ENCODE measurements around the gene LRP1-AS.
A peak's percentile ranks its signal among the peaks of the same experiment; 100 is the strongest.
"Not testable (repeated sequence)": the region's sequence is repeated elsewhere in the genome, so short reads cannot be mapped to it uniquely, and the experiment has no call there.

The LRP1-AS gene

DNA sequence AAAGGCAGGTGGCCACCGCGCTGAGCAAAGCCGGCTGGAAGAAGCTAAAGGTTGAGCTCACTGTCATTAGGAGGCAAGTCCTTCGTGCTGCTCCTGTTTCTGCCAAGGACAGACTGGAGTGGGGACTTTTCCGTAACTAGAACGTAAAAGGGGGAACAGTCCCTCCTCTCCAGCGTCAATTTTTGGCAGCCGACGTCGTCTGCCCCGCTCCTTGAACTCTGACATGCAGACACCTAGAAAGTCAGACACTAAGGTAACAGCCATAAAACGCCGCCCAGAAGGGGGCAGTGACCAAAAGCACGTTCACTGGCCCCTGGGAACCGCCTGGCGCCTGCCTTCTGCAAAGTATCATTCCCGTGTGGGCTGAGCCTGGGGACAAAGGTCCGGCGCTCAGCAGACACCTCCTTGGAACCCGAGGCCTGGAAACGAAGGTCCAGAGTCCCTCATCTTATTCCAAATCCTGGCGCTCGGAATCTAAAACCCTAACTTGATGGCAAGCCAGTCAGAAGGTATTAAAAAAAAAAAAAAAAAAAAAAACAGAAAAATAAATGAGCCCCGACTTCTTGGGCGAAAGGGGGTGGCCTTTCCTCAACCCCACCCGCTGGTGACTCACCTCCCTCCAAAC is 20.2 kb downstream of the LRP1-AS start:
- DNase-seq = peak in 4 of 10 donors; percentile 42 to 88 (median 64)
- intact Hi-C loops (cut with DNase I) = loop anchor here (5.0 kb wide), 1 partner anchor 110 kb away; a partner anchor contains a TSS

DNA sequence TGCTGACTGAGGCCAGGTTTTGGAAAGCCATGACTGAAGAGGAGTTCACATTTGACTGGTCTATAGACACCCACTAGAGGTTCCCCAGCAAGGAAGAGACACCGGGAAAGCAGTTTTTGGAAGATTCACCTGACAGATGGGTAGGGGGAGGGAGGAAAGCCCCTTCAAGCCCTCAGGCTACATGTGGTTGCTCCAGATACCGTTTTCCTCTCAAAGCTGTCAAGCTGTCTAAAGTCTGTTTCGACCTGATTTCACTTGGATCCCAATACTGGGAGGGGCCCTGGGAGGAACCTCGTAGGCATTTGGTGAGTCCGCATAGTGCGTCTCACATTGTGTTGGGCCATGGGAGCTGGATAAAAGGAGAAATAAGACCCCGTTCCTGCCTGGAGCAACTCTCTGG is 20.9 kb downstream of the LRP1-AS start:
- peak in 1 of 10 donors; percentile 33 for DNase-seq
- intact Hi-C loops (cut with DNase I) = loop anchor here (5.0 kb wide), 1 partner anchor 111 kb away; a partner anchor contains a TSS

DNA sequence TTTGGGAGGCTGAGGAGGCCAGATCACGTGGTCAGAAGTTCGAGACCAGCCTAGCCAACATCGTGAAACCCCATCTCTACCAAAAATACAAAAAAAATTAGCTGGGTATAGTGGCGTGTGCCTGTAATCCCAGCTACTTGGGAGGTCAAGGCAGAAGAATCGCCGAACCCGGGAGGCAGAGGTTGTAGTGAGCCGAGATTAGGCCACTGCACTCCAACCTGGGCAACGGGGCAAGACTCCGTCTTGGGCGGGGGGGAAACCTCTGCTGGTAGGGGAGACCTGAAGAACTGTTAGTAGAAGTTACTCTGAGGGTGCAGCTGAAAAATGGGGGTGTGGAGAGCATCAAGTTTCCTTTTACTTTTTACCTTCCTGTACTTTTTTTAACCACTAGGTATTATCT is 21.4 kb downstream of the LRP1-AS start:
- DNase-seq = peak in 1 of 10 donors; percentile 40
- intact Hi-C loops (cut with DNase I) = loop anchor here (5.0 kb wide), 1 partner anchor 111 kb away; a partner anchor contains a TSS

DNA sequence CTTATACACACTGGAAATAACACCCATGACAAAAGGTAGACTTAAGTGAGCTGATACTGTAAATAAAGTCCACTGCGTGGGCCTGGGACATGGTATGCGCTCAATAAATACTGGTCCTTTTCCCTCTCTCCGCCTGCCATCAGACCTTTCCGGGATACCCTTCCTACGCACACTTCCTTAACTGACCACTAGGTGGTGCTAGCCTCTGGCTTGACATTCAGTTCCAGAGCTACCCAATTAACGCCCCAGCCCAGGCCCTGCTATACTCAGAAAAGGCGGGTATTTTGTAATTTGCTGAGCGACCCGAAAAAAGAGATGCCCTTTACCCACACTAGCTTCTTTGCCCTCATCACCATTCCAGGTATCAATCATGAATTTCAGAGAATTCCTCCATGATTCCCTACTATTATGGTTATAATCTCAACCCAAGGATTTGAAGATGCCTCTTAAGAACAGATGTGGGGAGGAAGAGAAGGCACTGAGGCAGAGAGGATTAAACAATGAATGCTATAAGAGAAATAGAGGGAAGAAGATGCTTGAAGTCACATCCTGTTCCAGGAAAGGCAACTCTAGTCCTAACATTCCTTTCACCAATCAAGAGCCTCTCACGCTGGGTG is 23.1 kb downstream of the LRP1-AS start:
- intact Hi-C loops (cut with DNase I) = loop anchor here (1.0 kb wide), 1 partner anchor 59 kb away; no protein-coding TSS in a partner anchor
- peak in 9 of 10 donors; percentile 48 to 94 (median 80) for DNase-seq

DNA sequence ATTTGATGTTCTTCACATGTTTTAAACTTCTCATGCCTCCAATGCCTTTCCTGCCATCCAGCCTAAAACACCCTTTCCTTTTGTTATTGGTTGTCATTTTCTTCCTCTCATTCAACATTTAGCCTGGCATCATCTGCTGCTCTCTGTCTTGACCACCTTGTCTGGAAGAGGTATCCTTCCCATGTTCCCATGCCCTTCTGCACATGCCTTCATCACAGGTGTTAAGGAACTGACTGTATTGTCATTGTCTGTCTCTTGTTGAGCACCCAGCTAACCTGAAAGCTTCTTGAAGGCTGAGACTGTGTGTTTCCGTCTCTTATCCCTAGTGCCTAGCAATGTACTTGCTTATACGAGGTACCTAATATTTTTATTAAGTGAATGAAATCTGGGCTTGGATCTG is 23.6 kb downstream of the LRP1-AS start:
- intact Hi-C loops (cut with DNase I) = loop anchor here (1.0 kb wide), 1 partner anchor 59 kb away; no protein-coding TSS in a partner anchor
- DNase-seq = no peak

DNA sequence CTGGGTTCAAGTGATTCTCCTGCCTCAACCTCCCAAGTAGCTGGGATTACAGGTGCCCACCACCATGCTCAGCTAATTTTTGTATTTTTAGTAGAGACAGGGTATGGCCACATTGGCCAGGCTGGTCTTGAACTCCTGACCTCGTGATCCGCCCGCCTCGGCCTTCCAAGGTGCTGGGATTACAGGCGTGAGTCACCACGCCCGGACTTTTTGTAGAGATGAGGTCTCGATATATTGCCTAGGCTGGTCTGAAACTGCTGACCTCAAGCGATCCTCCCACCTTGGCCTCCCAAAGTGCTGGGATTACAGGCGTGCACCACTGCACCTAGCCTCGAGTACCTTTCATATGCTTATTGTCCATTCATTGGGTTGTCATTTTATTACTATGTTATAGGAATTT is 26.7 kb downstream of the LRP1-AS start:
- intact Hi-C loops (cut with DNase I) = not testable (repeated sequence)
- peak in 1 of 10 donors; percentile 47 for DNase-seq

DNA sequence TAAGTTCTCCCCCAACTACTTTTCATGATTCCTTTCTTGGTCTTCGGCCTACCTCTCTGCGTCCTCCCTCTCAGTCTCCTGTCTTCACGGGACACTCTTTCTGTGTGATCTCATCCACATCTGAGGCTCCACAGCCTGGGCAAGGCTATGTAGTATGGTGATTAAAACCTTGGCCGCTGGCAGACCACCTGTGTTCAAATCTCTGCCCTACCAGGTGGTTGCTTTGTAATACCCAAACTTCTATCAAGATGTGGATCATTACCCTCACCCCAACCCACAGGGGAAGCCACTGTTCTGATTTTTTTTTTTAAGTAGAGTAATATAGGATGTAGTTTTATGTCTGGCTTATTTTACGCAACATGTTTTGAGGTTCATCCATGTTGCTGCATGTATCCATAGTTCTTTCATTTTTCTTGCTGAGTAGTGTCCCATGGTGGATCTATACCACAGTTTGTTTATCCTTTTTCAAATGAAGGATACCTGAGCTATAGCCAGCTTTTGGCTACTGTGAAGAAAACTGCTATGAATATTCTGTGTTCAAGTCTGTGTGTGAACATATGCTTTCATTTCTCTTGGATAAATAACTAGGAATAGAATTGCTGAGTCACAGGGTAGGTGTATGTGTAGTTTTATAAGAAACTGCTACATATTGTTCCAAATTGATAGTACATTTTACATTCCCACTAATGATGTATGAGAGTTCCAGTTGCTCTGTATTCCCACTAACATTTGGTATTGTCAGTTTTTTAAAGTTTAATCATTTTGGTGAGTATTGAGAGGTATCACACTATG is 27.9 kb downstream of the LRP1-AS start:
- DNase-seq = no peak
- intact Hi-C loops (cut with DNase I) = no loop called here

DNA sequence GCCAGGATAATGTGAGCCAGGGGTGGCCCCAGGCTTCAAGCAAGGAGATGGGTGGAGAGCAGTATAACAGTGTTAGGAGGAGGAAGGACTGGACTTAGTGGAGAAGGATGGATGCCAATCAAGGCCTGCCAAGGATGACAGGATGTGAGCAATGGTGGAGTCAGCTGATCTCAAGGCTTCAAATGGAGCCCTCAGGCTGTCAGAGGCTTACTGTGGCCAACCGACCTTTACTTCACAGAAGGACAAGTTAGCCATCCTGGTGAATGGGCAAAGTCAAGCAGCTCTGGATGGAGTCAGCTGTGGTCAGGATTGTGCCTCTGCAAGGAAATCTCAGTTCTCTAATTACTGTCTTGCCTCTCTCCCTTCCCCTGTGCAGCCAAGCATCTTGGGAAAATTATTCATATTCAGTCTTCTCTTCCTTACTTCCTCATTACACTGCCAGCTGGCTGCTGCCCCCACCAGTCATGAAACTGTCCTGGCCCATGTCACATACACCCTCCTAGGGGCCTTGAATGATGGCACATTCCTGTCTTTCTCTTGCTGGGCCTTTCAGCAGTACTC is 28.6 kb downstream of the LRP1-AS start:
- peak in 1 of 10 donors; percentile 49 for DNase-seq
- intact Hi-C loops (cut with DNase I) = no loop called here

DNA sequence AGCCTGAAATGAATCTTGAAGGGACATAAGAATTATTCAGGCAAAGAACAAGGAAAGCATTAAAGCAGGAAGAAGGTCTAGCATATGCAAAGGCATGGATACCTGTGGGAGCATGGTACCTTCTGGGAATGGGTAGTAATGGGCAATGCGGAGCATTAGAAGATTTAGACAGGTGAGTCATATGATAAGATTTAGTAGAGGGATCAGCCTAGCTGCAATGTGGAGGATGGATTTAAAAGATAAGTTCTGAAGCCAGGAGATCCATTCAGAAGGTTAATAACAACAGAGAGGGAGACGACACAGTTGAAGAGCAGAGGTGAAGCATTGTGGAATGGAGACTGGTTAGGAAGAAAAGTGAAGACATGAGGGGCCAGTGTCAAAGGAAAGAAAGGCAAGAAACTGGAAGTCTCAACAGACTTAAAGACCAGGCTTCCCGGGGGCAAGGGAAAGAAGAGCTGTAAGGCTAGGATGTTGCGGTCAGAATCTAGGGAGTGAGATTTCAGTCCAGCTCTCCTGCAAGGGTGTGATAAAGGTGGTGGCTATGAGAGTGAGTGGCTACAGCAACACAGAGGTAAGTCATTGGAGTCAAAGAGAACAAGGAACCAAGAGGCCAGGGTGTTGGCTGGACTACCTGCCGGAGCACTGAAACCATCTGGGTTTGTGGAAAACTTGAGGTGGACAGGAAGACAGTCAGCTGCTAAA is 30.7 kb downstream of the LRP1-AS start:
- intact Hi-C loops (cut with DNase I) = no loop called here
- DNase-seq = no peak

DNA sequence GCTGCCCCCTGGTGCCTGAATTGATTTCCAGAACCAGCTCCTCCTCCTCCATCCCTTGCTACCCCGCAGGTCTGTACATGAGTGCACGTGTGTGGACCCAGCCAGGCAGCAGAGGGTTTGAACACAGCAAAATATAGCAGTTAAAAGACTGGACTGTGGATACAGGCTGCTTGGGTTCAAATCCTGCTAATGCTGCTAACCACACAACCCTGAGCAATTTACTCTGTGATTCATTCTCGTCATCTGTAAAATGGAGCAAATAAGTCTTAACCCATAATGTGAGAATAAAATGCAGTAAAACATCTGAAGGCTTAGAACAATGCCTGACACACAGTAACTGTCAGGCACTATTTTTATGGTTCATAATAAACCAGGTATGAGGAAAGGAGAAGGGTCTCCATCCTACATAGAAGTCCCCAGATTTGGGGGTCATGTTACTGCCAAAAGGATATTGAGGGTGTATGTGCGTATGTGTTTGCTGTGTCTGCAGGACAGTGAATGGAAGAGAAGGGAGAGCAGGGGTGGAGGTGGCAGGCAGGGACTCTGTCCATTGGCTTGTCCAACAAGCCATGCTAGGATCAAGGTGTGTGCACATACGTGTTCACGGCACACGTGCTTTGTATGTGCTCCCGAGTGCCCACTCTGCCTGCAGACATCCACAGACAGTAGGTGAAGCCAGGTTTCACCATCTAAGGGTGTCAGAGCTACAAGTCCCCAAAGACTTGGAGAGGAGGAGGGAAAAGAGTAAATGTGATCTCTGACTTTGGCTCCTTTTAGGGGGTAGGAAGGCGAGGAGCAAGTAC is 34.7 kb downstream of the LRP1-AS start:
- intact Hi-C loops (cut with DNase I) = loop anchor here (1.0 kb wide), 2 partner anchors 43 to 105 kb away; no protein-coding TSS in a partner anchor
- DNase-seq = peak in 8 of 10 donors; percentile 70 to 97 (median 84)

DNA sequence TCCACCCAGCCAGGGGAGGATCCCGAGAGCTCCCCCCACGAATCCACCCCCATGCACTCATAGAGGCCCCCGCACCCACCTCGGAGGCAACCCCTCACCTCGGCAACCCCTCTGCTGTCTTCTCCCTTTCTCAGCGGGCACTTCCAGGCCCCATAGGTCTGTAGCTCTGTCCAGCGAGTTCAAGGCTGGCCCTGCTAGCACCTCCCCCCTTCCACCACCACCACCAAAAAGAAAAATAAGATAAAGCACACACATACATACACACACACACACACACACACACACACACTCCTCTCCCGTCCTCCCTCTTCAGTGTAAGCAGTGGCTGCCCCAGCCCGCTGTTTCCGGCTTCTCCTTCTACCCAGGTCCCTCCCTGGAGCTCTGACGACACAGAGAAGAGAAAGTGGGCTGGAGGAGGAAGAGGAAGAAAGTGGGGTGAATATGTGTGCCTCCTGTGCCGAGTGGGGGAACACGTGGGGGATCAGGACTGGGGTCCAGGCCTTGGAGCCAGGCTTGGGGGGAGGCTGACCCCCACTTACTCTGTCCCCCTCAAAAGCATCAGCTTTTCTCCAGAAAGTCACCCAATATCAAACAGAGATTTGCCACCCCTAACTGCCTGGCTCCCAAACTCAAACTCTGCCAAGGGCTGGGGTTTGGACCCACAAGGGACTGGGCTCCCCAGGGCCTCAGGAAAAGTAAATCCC is 36.2 kb downstream of the LRP1-AS start, which contains the start of gene STAT6:
Gene STAT6, minus strand, starts transcription at position 332 of the 704 bp plus-strand sequence. CDS start 3,084 bp downstream, outside the sequence.
- DNase-seq = peak in 2 of 10 donors; percentile 46 to 90
- intact Hi-C loops (cut with DNase I) = no loop called here

DNA sequence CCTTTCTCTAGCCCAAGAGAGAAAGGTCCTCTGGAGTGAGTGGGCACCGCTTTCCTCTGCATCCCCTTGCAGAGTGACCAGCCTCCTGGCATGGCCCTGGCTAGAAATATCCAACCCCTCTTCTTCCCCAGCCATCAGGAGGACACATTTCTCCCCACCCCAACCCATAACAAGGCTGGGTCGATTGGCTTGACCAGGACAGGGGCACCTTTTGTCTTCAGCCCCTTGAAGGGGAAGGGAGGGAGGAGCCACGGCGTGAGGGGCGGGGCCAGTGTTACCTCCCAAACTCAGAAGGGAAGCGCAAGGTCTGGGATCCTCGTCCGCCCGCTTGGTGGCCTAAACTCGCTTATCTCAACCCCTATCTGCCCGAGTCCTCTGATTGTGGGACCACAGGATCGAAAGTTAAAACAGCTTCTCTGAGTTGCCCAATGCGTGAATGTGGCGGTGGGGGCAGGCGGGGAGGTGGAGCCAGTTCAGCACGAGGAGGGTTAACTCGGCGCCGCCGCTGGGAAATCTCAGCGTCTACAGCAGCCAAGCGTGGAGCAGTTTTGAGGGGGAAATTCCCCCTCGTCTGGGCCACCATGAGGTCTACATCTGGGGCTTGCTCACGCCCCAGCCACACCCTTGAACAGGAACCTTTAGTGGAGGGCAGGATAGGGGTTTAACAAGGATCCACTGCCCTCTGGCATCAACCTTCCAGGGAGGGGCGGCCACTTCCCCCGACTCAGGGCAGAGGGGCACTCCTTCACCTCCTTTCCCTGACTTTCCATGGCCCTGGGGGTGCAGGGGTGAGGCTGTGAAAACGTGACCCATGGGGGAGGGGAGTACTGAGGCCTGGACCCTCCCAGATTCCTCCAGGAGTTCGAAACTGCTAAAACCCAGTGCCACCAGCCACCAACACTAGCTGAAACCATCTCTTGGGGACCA is 37.1 kb downstream of the LRP1-AS start:
- DNase-seq = peak in 2 of 10 donors; percentile 87 to 92
- intact Hi-C loops (cut with DNase I) = no loop called here

DNA sequence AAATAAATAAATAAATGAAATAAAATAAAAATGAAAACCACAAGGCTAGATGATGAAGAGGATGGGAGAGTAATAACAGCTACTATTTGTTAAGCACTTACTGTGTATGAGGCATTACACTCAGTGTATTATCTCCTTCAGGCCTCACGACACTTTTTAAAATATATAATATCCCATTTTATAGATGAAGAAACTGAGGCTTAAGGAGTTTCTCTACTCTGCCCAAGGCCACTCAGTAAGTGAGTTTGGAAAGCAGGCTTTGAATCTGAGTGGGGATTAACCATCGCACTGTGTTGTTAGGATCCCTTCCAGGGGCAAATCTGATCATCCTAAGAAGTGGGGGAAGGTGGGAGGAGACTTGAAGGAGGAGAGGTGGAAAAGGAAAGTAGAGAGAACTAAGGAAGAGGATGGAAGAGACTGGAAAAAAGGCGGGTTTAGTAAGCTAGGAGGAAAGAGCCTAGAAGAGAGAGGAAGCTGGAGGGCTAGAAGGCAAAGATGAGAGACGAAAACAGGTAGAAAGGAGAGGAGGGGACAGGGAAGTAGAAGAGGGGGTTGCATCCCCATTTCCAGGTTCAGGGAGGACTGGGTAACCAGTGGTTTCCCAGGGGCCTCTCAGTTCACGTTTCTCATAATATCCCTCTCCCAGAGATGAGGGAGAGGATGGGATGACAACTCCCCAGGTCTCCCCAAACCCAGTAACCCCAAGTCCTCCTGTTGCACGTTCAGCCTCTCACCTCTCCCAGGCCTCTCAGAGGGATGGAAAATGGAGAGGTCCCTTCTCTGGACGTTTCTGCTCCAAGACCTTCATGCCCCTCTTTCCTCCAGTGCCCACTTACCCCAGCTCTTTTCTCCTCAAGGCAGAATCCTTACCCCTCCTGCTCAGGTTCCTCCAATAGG is 38.0 kb downstream of the LRP1-AS start:
- intact Hi-C loops (cut with DNase I) = no loop called here
- no peak for DNase-seq

DNA sequence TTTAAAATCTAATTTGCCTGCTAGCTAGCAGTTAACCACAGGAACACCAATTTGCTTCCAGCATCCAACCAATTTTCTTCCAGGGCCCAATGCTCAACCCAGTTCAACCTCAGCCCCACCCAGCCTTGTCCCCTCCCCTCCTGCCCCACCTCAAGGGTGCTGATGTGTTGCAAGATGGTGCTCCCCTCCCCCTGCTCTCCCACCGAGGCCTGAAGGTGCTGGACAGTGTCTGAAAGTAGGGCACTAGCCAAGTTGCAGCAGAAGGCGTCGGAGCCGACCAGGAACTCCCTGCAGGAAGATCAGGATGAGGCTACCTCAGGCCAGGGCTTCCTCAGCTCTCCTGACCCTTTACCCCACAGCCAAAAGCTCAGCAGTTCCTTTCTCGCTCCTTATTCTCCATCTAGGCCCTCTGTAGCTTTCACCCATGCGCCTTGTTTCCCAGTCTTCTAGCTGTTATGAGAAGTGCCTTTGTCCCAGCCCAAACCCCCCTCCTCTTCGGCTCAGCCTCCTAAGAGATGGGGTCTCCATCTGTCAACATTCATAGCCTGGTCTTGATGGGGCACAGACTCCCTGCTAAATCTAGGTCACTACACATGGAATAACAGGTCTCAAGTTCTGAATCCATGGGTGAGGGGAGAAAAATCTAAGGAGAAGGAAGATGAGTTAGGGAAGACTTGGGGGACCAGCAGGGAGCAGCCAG is 39.8 kb downstream of the LRP1-AS start:
- peak in 1 of 10 donors; percentile 49 for DNase-seq
- intact Hi-C loops (cut with DNase I) = no loop called here

DNA sequence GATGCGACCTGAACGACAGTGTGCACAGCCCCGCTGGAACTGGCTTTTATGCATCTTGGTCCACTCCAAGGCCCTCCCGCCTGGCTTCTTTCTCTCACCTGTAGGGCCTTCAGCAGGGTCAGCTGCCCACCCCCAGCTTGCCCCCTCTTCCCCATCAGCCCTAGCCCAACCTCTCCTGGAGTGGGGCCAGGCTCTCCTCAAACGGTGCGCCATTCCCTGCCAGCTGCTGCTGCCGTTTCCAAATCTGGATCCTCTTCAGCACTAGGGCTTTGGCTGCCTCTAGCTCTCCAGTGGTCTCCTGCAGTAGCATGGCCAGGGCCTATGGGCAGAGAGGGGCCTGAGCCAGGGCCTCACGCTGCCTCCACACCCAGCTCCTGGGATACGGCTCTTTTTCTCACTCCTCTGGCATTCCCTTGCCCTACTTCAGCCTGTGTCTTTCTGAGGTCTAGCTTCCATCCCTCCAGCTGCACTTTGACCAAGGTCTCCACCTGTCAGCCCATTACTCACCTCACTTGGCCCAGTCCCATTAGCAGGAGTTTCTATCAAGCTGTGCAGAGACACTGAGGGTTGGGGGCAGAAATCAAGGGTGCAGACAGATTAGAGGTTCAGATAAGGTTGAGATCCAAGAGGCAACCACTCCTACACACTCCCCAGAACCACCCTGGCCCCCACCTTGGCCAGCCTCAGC is 41.3 kb downstream of the LRP1-AS start:
- intact Hi-C loops (cut with DNase I) = no loop called here
- DNase-seq = peak in 1 of 10 donors; percentile 71
